ENCODE data around the gene PRSS57.

The PRSS57 gene

GRCh38 chr19:648904-649801 lies 46.1 kb downstream of the PRSS57 start:
- DNase-seq, result no peak

- no peak for DNase-seq
These were observed 46.9 kb downstream of the PRSS57 start for GRCh38 chr19:648305-648704.

GRCh38 chr19:647566-648284 lies 47.5 kb downstream of the PRSS57 start:
- no peak for DNase-seq

GRCh38 chr19:646779-647565 lies 48.3 kb downstream of the PRSS57 start:
- no peak for DNase-seq

GRCh38 chr19:645912-646778 lies 49.1 kb downstream of the PRSS57 start:
- no peak for DNase-seq

- DNase-seq, result no peak
These were observed 50.5 kb downstream of the PRSS57 start for GRCh38 chr19:644789-645188.

GRCh38 chr19:644363-644762 lies 50.9 kb downstream of the PRSS57 start:
- DNase-seq, result no peak

- DNase-seq, result no peak
These were observed 51.5 kb downstream of the PRSS57 start for GRCh38 chr19:643736-644135.

GRCh38 chr19:642767-643727 lies 52.2 kb downstream of the PRSS57 start:
- DNase-seq, result no peak

GRCh38 chr19:641702-642101 lies 53.5 kb downstream of the PRSS57 start:
- DNase-seq, result no peak

- no peak for DNase-seq
These were observed 54.6 kb downstream of the PRSS57 start for GRCh38 chr19:640606-641189.

- no peak for DNase-seq
These were observed 55.1 kb downstream of the PRSS57 start for GRCh38 chr19:640161-640558.

- DNase-seq, result peak; percentile 96
These were observed 55.7 kb downstream of the PRSS57 start, which contains the start of gene FGF22 for GRCh38 chr19:639253-640160. Gene FGF22, plus strand, starts transcription at chr19:639879. Its CDS starts 47 bp downstream, at chr19:639926.

GRCh38 chr19:638906-639252 lies 56.4 kb downstream of the PRSS57 start:
- DNase-seq, result no peak

Measured in T1000 (cell line).